ENCODE measurements around the gene TNNC1.

The TNNC1 gene

GRCh38 chr3:52436500-52437149 lies 17.2 kb downstream of the TNNC1 start:
- no peak for TF ChIP-seq CTCF (IDR thresholded peaks at IDR 0.05; ENCODE audit: insufficient read depth, missing control alignments)
- FAIRE-seq (no peak), DNase-seq (ENCODE audit: insufficient read length, low spot score) (no peak)

- FAIRE-seq, result no peak
- TF ChIP-seq CTCF (IDR thresholded peaks at IDR 0.05; ENCODE audit: insufficient read depth, missing control alignments), result no peak
- no peak for DNase-seq (ENCODE audit: insufficient read length, low spot score)
Observed at GRCh38 chr3:52435246-52436101, 18.4 kb downstream of the TNNC1 start.

- FAIRE-seq (no peak), DNase-seq (ENCODE audit: insufficient read length, low spot score) (no peak)
- TF ChIP-seq CTCF (IDR thresholded peaks at IDR 0.05; ENCODE audit: insufficient read depth, missing control alignments), result no peak
Observed at GRCh38 chr3:52434491-52435115, 19.2 kb downstream of the TNNC1 start.

GRCh38 chr3:52433996-52434479 lies 19.8 kb downstream of the TNNC1 start:
- no peak for FAIRE-seq
- no peak for TF ChIP-seq CTCF (IDR thresholded peaks at IDR 0.05; ENCODE audit: insufficient read depth, missing control alignments)
- DNase-seq (ENCODE audit: insufficient read length, low spot score), result no peak

- no peak for TF ChIP-seq CTCF (IDR thresholded peaks at IDR 0.05; ENCODE audit: insufficient read depth, missing control alignments)
- FAIRE-seq (no peak), DNase-seq (ENCODE audit: insufficient read length, low spot score) (no peak)
Observed at GRCh38 chr3:52433328-52433995, 20.4 kb downstream of the TNNC1 start.

- FAIRE-seq, result no peak
- no peak for DNase-seq (ENCODE audit: insufficient read length, low spot score)
- TF ChIP-seq CTCF (IDR thresholded peaks at IDR 0.05; ENCODE audit: insufficient read depth, missing control alignments), result no peak
Observed at GRCh38 chr3:52432691-52433141, 21.1 kb downstream of the TNNC1 start.

All from D721Med (cell line).